ENCODE measurements around the gene CINP. TPM values are rescaled to one million over a fixed set of nuclear protein-coding genes. Genes with fewer than 3 reads are reported as not detected.

The CINP gene
- total and polyA plus RNA-seq, 9 of the 15 experiments (the other 6 are each of a cell fraction or from before 2014, with no cell fraction given): 36.3 to 63.2 (median 43.7) TPM

DNA sequence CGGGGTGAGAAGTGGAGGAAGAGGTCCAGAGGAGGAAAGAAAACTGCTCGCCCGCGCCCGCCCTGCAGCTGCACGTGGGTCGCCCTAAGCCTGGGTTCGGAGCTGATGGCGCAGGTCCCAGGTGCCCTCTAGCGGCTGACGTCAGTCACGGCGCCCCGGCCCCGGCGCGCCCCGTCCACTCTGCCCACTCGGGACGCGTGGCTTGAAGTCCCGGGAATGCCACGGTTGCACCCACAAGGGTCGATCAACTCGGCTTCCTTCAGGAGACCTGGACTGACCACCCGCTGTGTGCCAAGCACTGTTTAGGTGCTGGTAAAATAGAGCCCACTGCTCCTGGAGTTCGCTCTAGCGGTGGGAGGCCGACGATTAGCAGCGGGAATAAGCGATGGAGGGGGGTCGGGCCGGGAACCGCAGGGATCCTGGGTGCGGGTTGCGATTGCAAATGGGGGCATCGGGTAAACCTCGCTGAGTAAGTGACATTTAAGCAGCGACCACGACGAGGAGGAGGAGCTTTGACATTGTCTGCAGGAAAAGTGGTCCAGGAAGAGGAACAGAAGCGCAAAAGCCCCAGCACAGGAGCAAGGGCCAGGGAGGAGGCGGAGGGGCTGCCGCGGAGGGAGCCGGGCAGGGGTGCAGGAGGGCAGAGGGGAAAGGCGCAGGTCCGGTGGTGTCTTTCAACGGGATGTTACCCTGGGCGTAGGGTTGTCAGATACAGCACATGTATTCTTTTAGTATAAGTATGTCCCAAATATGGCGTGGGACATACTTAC, 48.3 kb downstream of the CINP start (continued):
- no peak for TF ChIP-seq U2AF2 (optimal IDR thresholded peaks at IDR 0.05; ENCODE audit: low read depth, low read length)
- no peak; the same call in 1 of the 2 replicates for TF ChIP-seq TARDBP (IDR thresholded peaks at IDR 0.05)
- TF ChIP-seq, protein P1, sequence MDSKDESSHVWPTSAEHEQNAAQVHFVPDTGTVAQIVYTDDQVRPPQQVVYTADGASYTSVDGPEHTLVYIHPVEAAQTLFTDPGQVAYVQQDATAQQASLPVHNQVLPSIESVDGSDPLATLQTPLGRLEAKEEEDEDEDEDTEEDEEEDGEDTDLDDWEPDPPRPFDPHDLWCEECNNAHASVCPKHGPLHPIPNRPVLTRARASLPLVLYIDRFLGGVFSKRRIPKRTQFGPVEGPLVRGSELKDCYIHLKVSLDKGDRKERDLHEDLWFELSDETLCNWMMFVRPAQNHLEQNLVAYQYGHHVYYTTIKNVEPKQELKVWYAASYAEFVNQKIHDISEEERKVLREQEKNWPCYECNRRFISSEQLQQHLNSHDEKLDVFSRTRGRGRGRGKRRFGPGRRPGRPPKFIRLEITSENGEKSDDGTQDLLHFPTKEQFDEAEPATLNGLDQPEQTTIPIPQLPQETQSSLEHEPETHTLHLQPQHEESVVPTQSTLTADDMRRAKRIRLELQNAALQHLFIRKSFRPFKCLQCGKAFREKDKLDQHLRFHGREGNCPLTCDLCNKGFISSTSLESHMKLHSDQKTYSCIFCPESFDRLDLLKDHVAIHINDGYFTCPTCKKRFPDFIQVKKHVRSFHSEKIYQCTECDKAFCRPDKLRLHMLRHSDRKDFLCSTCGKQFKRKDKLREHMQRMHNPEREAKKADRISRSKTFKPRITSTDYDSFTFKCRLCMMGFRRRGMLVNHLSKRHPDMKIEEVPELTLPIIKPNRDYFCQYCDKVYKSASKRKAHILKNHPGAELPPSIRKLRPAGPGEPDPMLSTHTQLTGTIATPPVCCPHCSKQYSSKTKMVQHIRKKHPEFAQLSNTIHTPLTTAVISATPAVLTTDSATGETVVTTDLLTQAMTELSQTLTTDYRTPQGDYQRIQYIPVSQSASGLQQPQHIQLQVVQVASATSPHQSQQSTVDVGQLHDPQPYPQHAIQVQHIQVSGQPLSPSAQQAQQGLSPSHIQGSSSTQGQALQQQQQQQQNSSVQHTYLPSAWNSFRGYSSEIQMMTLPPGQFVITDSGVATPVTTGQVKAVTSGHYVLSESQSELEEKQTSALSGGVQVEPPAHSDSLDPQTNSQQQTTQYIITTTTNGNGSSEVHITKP (IDR thresholded peaks at IDR 0.05; ENCODE audit: partially characterized antibody): no peak
- TF ChIP-seq, protein P2, sequence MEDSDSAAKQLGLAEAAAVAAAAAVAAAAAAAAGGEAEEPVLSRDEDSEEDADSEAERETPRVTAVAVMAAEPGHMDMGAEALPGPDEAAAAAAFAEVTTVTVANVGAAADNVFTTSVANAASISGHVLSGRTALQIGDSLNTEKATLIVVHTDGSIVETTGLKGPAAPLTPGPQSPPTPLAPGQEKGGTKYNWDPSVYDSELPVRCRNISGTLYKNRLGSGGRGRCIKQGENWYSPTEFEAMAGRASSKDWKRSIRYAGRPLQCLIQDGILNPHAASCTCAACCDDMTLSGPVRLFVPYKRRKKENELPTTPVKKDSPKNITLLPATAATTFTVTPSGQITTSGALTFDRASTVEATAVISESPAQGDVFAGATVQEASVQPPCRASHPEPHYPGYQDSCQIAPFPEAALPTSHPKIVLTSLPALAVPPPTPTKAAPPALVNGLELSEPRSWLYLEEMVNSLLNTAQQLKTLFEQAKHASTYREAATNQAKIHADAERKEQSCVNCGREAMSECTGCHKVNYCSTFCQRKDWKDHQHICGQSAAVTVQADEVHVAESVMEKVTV (CRISPR knock-in tag; IDR thresholded peaks at IDR 0.05): peak; percentile 68; the same call in 1 of the 2 replicates
- TF ChIP-seq, protein P3, sequence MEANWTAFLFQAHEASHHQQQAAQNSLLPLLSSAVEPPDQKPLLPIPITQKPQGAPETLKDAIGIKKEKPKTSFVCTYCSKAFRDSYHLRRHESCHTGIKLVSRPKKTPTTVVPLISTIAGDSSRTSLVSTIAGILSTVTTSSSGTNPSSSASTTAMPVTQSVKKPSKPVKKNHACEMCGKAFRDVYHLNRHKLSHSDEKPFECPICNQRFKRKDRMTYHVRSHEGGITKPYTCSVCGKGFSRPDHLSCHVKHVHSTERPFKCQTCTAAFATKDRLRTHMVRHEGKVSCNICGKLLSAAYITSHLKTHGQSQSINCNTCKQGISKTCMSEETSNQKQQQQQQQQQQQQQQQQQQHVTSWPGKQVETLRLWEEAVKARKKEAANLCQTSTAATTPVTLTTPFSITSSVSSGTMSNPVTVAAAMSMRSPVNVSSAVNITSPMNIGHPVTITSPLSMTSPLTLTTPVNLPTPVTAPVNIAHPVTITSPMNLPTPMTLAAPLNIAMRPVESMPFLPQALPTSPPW (CRISPR knock-in tag; IDR thresholded peaks at IDR 0.05): 0 out of 2 replicates have a peak, but pooled peaks have one; percentile 32
- peak; percentile 81 for TF ChIP-seq ZNF592 (IDR thresholded peaks at IDR 0.05)
- TF ChIP-seq CXXC5 (CRISPR knock-in tag; IDR thresholded peaks at IDR 0.05): peak; percentile 29; the same call in 1 of the 2 replicates
- TF ChIP-seq, protein P4, sequence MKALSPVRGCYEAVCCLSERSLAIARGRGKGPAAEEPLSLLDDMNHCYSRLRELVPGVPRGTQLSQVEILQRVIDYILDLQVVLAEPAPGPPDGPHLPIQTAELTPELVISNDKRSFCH (CRISPR knock-in tag; IDR thresholded peaks at IDR 0.05): no peak
- TF ChIP-seq, protein P4 (tag; IDR thresholded peaks at IDR 0.05): peak; percentile 51; the same call in 1 of the 2 replicates
- TF ChIP-seq ZNF384 (IDR thresholded peaks at IDR 0.05; ENCODE audit: low read depth, low read length): no peak
